Muscle of leg (tissue), 11 donors: Measurements from ENCODE around the gene ARFGAP2. TPM values are rescaled to one million over a fixed set of nuclear protein-coding genes. Genes with fewer than 3 reads are reported as not detected.

Source experiments
- DNase-seq: peaks from one replicate; pipeline ENCODE4 v3.0.0; 2013
- H3K27ac ChIP-seq: one replicate; pipeline ENCODE4 v1.5.1; 2013; ENCODE audit warnings: mild to moderate bottlenecking, low read length, control low read depth
- H3K27me3 ChIP-seq: one replicate; pipeline ENCODE4 v1.6.1; 2013; ENCODE audit warnings: low read length; ENCODE audit not compliant: control insufficient read depth, insufficient read depth
- H3K36me3 ChIP-seq: one replicate; pipeline ENCODE4 v1.6.1; 2013; ENCODE audit warnings: low read length; ENCODE audit not compliant: control insufficient read depth, insufficient read depth
- H3K4me1 ChIP-seq: one replicate; pipeline ENCODE4 v1.6.1; 2013; ENCODE audit warnings: low read length; ENCODE audit not compliant: control insufficient read depth, insufficient read depth
- H3K4me3 ChIP-seq: one replicate; pipeline ENCODE4 v1.5.1; 2013; ENCODE audit warnings: low read length, control low read depth
- H3K9me3 ChIP-seq: replicated peaks from 2 replicates; pipeline ENCODE4 v1.6.1; 2013; ENCODE audit warnings: low read depth, low read length; ENCODE audit not compliant: control insufficient read depth
- WGBS: methylation state at CpG from one replicate; pipeline ENCODE4 v1.1.5; 2013; ENCODE audit warnings: missing lambda C conversion rate; ENCODE audit not compliant: insufficient coverage; 5-methylcytosine and 5-hydroxymethylcytosine counted together
- polyA plus RNA-seq, 8 donors: library from polyadenylated mRNA; unstranded; fragments of 120-200 nt; gene quantifications; one replicate each; pipeline versions ENCODE4 v1.2.1 to v1.2.3, GENCODE V29; 2013; ENCODE audit warnings: inconsistent platforms in 1 of 8, low replicate concordance in 1 of 8; ENCODE audit not compliant: insufficient read length in 8 of 8, insufficient read depth in 1 of 8
- total RNA-seq: library from RNA; stranded (reverse); fragments of 120-200 nt; gene quantifications from one replicate; pipeline ENCODE4 v1.2.4, GENCODE V29; 2013

Gene ARFGAP2
- total and polyA plus RNA-seq, 9 donors: 59.8 to 91.0 (median 74.8) TPM

- Histone ChIP-seq H3K4me1 (peaks cover 42% of the 10 kb centered on the region), H3K4me3 (no peak overlapping the region), H3K36me3 (peaks cover 48% of the 10 kb centered on the region), H3K27me3 (no peaks in the 10 kb centered on the region), H3K27ac (no peak overlapping the region), H3K9me3 (no peaks in the 10 kb centered on the region)
- 75% methylated on average over 5 of the region's 5 CpGs for WGBS
- DNase-seq: no peak
Observed at GRCh38 chr11:47160753-47161133, 15.9 kb downstream of the ARFGAP2 start.

- H3K4me1 ChIP-seq: peaks cover 47% of the 10 kb centered on the region
- no peak overlapping the region for H3K4me3 ChIP-seq
- H3K27me3 ChIP-seq: no peaks in the 10 kb centered on the region
- H3K36me3 ChIP-seq: peaks cover 28% of the 10 kb centered on the region
- no peaks in the 10 kb centered on the region for H3K9me3 ChIP-seq
- DNase-seq: no peak
- WGBS: no CpG with 5 or more reads among the region's 5 CpGs
- H3K27ac ChIP-seq: no peak overlapping the region
Observed at GRCh38 chr11:47158242-47158641, 18.4 kb downstream of the ARFGAP2 start.

GRCh38 chr11:47157805-47158204, 18.9 kb downstream of the ARFGAP2 start:
- Histone ChIP-seq H3K27ac (no peak overlapping the region), H3K4me3 (no peak overlapping the region), H3K27me3 (no peaks in the 10 kb centered on the region), H3K9me3 (no peaks in the 10 kb centered on the region), H3K36me3 (peaks cover 25% of the 10 kb centered on the region), H3K4me1 (peaks cover 47% of the 10 kb centered on the region)
- WGBS: 74% methylated on average over 8 of the region's 8 CpGs
- DNase-seq: no peak

GRCh38 chr11:47156951-47157350, 19.7 kb downstream of the ARFGAP2 start:
- H3K36me3 ChIP-seq: peaks cover 25% of the 10 kb centered on the region
- H3K27me3 ChIP-seq: no peaks in the 10 kb centered on the region
- no peak for DNase-seq
- no peaks in the 10 kb centered on the region for H3K9me3 ChIP-seq
- peaks cover 44% of the 10 kb centered on the region for H3K4me1 ChIP-seq
- no peak overlapping the region for H3K27ac ChIP-seq
- WGBS: 82% methylated on average over 16 of the region's 20 CpGs
- H3K4me3 ChIP-seq: no peak overlapping the region

GRCh38 chr11:47156333-47156732, 20.3 kb downstream of the ARFGAP2 start:
- H3K4me1 ChIP-seq: peaks cover 38% of the 10 kb centered on the region
- DNase-seq: no peak
- 87% methylated on average over 4 of the region's 6 CpGs for WGBS
- no peaks in the 10 kb centered on the region for H3K27me3 ChIP-seq
- H3K36me3 ChIP-seq: peaks cover 25% of the 10 kb centered on the region
- no peak overlapping the region for H3K27ac ChIP-seq
- no peaks in the 10 kb centered on the region for H3K9me3 ChIP-seq
- no peak overlapping the region for H3K4me3 ChIP-seq

- H3K36me3 ChIP-seq: peaks cover 24% of the 10 kb centered on the region
- WGBS: 100% methylated on average over 1 of the region's 4 CpGs
Observed at GRCh38 chr11:47155879-47156278, 20.8 kb downstream of the ARFGAP2 start.

GRCh38 chr11:47154616-47155570, 21.8 kb downstream of the ARFGAP2 start:
- Histone ChIP-seq H3K9me3 (no peaks in the 10 kb centered on the region), H3K27me3 (no peaks in the 10 kb centered on the region), H3K27ac (no peak overlapping the region), H3K36me3 (peaks cover 21% of the 10 kb centered on the region), H3K4me1 (peaks cover 34% of the 10 kb centered on the region), H3K4me3 (no peak overlapping the region)
- no peak for DNase-seq
- WGBS: 40% methylated on average over 10 of the region's 18 CpGs

More at GRCh38 chr11:47155879-47156278, 20.8 kb downstream of the ARFGAP2 start:
- no peaks in the 10 kb centered on the region for H3K27me3 ChIP-seq
- no peak overlapping the region for H3K4me3 ChIP-seq
- H3K4me1 ChIP-seq: peaks cover 33% of the 10 kb centered on the region
- H3K9me3 ChIP-seq: no peaks in the 10 kb centered on the region
- no peak for DNase-seq
- no peak overlapping the region for H3K27ac ChIP-seq

- Histone ChIP-seq H3K27ac (peak overlapping the region; percentile 80), H3K4me3 (no peak overlapping the region), H3K4me1 (peaks cover 51% of the 10 kb centered on the region), H3K9me3 (no peaks in the 10 kb centered on the region), H3K36me3 (peaks cover 15% of the 10 kb centered on the region), H3K27me3 (no peaks in the 10 kb centered on the region)
- WGBS: 66% methylated on average over 3 of the region's 11 CpGs
- DNase-seq: peak; percentile 94
Observed at GRCh38 chr11:47152953-47153950, 23.4 kb downstream of the ARFGAP2 start.

GRCh38 chr11:47152126-47152952, 24.3 kb downstream of the ARFGAP2 start:
- Histone ChIP-seq H3K4me3 (no peak overlapping the region), H3K9me3 (no peaks in the 10 kb centered on the region), H3K4me1 (peaks cover 60% of the 10 kb centered on the region), H3K27ac (peak overlapping the region; percentile 37), H3K36me3 (peaks cover 9% of the 10 kb centered on the region), H3K27me3 (no peaks in the 10 kb centered on the region)
- peak; percentile 51 for DNase-seq
- 49% methylated on average over 5 of the region's 16 CpGs for WGBS
